ENCODE data around the gene RTN3. TPM values are rescaled to one million over a fixed set of nuclear protein-coding genes. Genes with fewer than 3 reads are reported as not detected.

The RTN3 gene
- total and polyA plus RNA-seq, 3 donors from 2014 or later: 75.6 to 103 (median 81.6) TPM

- intact Hi-C loops (cut with DNase I; ENCODE audit: low total_unique reads): no loop called here
- Histone ChIP-seq H3K36me3 (ENCODE audit: low read depth, missing control alignments) (no peaks in the 10 kb centered on the region), H3K27me3 (no peaks in the 10 kb centered on the region), H3K4me1 (no peaks in the 10 kb centered on the region), H3K4me3 (no peak overlapping the region), H3K9me3 (no peaks in the 10 kb centered on the region), H3K27ac (no peak overlapping the region)
- no peak for DNase-seq
- TF ChIP-seq CTCF (IDR thresholded peaks at IDR 0.05): no peak
- TF ChIP-seq POLR2A (IDR thresholded peaks at IDR 0.05): no peak
- WGBS, 2 donors: 66 to 78% methylated on average over 2 of the region's 2 CpGs
Observed at GRCh38 chr11:63779039-63779438, 97.7 kb downstream of the RTN3 start.

- Histone ChIP-seq H3K27me3 (no peaks in the 10 kb centered on the region), H3K27ac (no peak overlapping the region), H3K36me3 (ENCODE audit: low read depth, missing control alignments) (no peaks in the 10 kb centered on the region), H3K4me1 (no peaks in the 10 kb centered on the region), H3K9me3 (no peaks in the 10 kb centered on the region), H3K4me3 (no peak overlapping the region)
- 95 to 100% methylated on average over 6 of the region's 6 CpGs for WGBS, 2 donors
- no peak for DNase-seq
- intact Hi-C loops (cut with DNase I; ENCODE audit: low total_unique reads): no loop called here
- TF ChIP-seq CTCF (IDR thresholded peaks at IDR 0.05) (no peak), POLR2A (IDR thresholded peaks at IDR 0.05) (no peak)
Observed at GRCh38 chr11:63782749-63783148, 101.4 kb downstream of the RTN3 start.

- Histone ChIP-seq H3K4me3 (no peak overlapping the region), H3K9me3 (no peaks in the 10 kb centered on the region), H3K27me3 (no peaks in the 10 kb centered on the region), H3K36me3 (ENCODE audit: low read depth, missing control alignments) (no peaks in the 10 kb centered on the region), H3K4me1 (no peaks in the 10 kb centered on the region), H3K27ac (no peak overlapping the region)
- intact Hi-C loops (cut with DNase I; ENCODE audit: low total_unique reads): no loop called here
- no peak for DNase-seq
- WGBS, 2 donors: 36 to 48% methylated on average over 7 of the region's 7 CpGs
- TF ChIP-seq POLR2A (IDR thresholded peaks at IDR 0.05) (no peak), CTCF (IDR thresholded peaks at IDR 0.05) (no peak)
Observed at GRCh38 chr11:63783925-63784592, 102.8 kb downstream of the RTN3 start.

GRCh38 chr11:63785823-63786222 lies 104.5 kb downstream of the RTN3 start:
- H3K36me3 ChIP-seq (ENCODE audit: low read depth, missing control alignments): no peaks in the 10 kb centered on the region
- H3K27me3 ChIP-seq: no peaks in the 10 kb centered on the region
- no peaks in the 10 kb centered on the region for H3K4me1 ChIP-seq
- no peak for DNase-seq
- no peak overlapping the region for H3K27ac ChIP-seq
- intact Hi-C loops (cut with DNase I; ENCODE audit: low total_unique reads): no loop called here
- WGBS, 2 donors: 87 to 95% methylated on average over 1 of the region's 1 CpG
- H3K4me3 ChIP-seq: no peak overlapping the region
- no peaks in the 10 kb centered on the region for H3K9me3 ChIP-seq
- TF ChIP-seq POLR2A (IDR thresholded peaks at IDR 0.05) (no peak), CTCF (IDR thresholded peaks at IDR 0.05) (no peak)
